Retinal pigment epithelial cell (primary cell): ENCODE data around the gene PIK3C3.
"Not testable (repeated sequence)": the region's sequence is repeated elsewhere in the genome, so short reads cannot be mapped to it uniquely, and the experiment has no call there.

Experiments used
- DNase-seq: peaks from one replicate; pipeline ENCODE4 v3.0.0-alpha.2; 2010; ENCODE audit warnings: low read depth
- H3K4me3 ChIP-seq: 2 replicates; pipeline ENCODE4 v1.5.1; 2011; ENCODE audit warnings: mild to moderate bottlenecking, low read length, control low read depth, moderate library complexity
- CTCF ChIP-seq: conservative IDR thresholded peaks from 2 replicates; pipeline ENCODE4 v1.5.1; 2011; ENCODE audit warnings: low read depth, low read length, control low read depth, inconsistent platforms

The PIK3C3 gene

GRCh38 chr18:42100248-42100647, 145.2 kb downstream of the PIK3C3 start:
- no peak overlapping the region for H3K4me3 ChIP-seq
- TF ChIP-seq CTCF = no peak
- no peak for DNase-seq

GRCh38 chr18:42100911-42101310, 145.9 kb downstream of the PIK3C3 start:
- H3K4me3 ChIP-seq = no peak overlapping the region
- DNase-seq = no peak
- no peak for TF ChIP-seq CTCF

- H3K4me3 ChIP-seq = no peak overlapping the region
- no peak for DNase-seq
- TF ChIP-seq CTCF = no peak
These were observed 150.4 kb downstream of the PIK3C3 start for GRCh38 chr18:42105394-42105793.

GRCh38 chr18:42106784-42107183, 151.8 kb downstream of the PIK3C3 start:
- no peak for TF ChIP-seq CTCF
- DNase-seq = no peak
- no peak overlapping the region for H3K4me3 ChIP-seq

GRCh38 chr18:42107287-42107686, 152.3 kb downstream of the PIK3C3 start:
- no peak for DNase-seq
- TF ChIP-seq CTCF = no peak
- H3K4me3 ChIP-seq = no peak overlapping the region

GRCh38 chr18:42107691-42108450, 152.8 kb downstream of the PIK3C3 start:
- DNase-seq = no peak
- no peak overlapping the region for H3K4me3 ChIP-seq
- no peak for TF ChIP-seq CTCF

- H3K4me3 ChIP-seq, DNase-seq: not testable (repeated sequence)
These were observed 157.1 kb downstream of the PIK3C3 start for GRCh38 chr18:42112147-42112546.
